Measurements from ENCODE around the gene CCDC90B. TPM values are rescaled to one million over a fixed set of nuclear protein-coding genes. Genes with fewer than 3 reads are reported as not detected.
"Not testable (repeated sequence)": the region's sequence is repeated elsewhere in the genome, so short reads cannot be mapped to it uniquely, and the experiment has no call there.

The CCDC90B gene
- total and polyA plus RNA-seq, 4 donors: 79.8 to 147 (median 97.8) TPM

GRCh38 chr11:83316143-83316896 lies 30.2 kb upstream of the CCDC90B start:
- not testable (repeated sequence) for H3K9me3 ChIP-seq (ENCODE audit: control insufficient read depth, insufficient read depth, low read length); H3K36me3 ChIP-seq (ENCODE audit: control insufficient read depth, insufficient read depth, low read length); H3K4me1 ChIP-seq (ENCODE audit: control insufficient read depth, insufficient read depth, low read length); DNase-seq (ENCODE audit: low read depth in 4 of 6, low spot score in 6 of 6); H3K4me3 ChIP-seq (ENCODE audit: low read depth, low read length); H3K27ac ChIP-seq (ENCODE audit: low read depth, low read length); H3K27me3 ChIP-seq (ENCODE audit: control insufficient read depth, insufficient read depth, low read length)
- whole genome bisulfite sequencing (ENCODE audit: insufficient coverage): 92% methylated on average over 38 of the region's 59 CpGs

- no peak overlapping the region for H3K27ac ChIP-seq (ENCODE audit: low read depth, low read length)
Observed at GRCh38 chr11:83312430-83312829, 26.3 kb upstream of the CCDC90B start.

GRCh38 chr11:83311701-83312100 lies 25.5 kb upstream of the CCDC90B start:
- DNase-seq (ENCODE audit: low read depth in 4 of 6, low spot score in 6 of 6): peak in 1 of 6 donors; percentile 78
- H3K27me3 ChIP-seq (ENCODE audit: control insufficient read depth, insufficient read depth, low read length): no peaks in the 10 kb centered on the region
- no peak overlapping the region for H3K4me3 ChIP-seq (ENCODE audit: low read depth, low read length)
- H3K4me1 ChIP-seq (ENCODE audit: control insufficient read depth, insufficient read depth, low read length): no peaks in the 10 kb centered on the region
- 85% methylated on average over 2 of the region's 2 CpGs for WGBS (ENCODE audit: insufficient coverage)
- no peak overlapping the region for H3K27ac ChIP-seq (ENCODE audit: low read depth, low read length)
- no peaks in the 10 kb centered on the region for H3K9me3 ChIP-seq (ENCODE audit: control insufficient read depth, insufficient read depth, low read length)
- no peaks in the 10 kb centered on the region for H3K36me3 ChIP-seq (ENCODE audit: control insufficient read depth, insufficient read depth, low read length)

More at GRCh38 chr11:83312430-83312829, 26.3 kb upstream of the CCDC90B start:
- no peaks in the 10 kb centered on the region for H3K36me3 ChIP-seq (ENCODE audit: control insufficient read depth, insufficient read depth, low read length)
- no peaks in the 10 kb centered on the region for H3K4me1 ChIP-seq (ENCODE audit: control insufficient read depth, insufficient read depth, low read length)
- DNase-seq (ENCODE audit: low read depth in 4 of 6, low spot score in 6 of 6): no peak
- no peaks in the 10 kb centered on the region for H3K9me3 ChIP-seq (ENCODE audit: control insufficient read depth, insufficient read depth, low read length)
- H3K4me3 ChIP-seq (ENCODE audit: low read depth, low read length): no peak overlapping the region
- H3K27me3 ChIP-seq (ENCODE audit: control insufficient read depth, insufficient read depth, low read length): no peaks in the 10 kb centered on the region

DNA sequence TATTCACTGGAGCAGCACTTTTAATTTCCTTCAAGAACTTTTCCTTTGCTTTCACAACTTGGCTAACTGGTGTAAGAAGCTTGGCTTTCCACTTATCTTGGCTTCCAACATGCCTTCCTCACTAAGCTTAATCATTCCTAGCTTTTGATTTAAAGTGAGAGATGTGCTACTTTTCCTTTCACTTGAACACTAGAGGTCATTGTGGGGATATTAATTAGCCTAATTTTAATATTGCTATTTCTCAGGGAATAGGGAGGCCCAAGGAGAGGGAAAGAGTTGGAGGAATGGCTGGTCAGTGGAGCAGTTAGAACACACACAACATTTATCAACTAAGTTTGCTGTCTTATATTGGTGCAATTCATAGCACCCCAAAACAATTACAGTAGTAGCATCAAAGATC lies 24.6 kb upstream of the CCDC90B start:
- no peaks in the 10 kb centered on the region for H3K4me1 ChIP-seq (ENCODE audit: control insufficient read depth, insufficient read depth, low read length)
- no peaks in the 10 kb centered on the region for H3K36me3 ChIP-seq (ENCODE audit: control insufficient read depth, insufficient read depth, low read length)
- H3K9me3 ChIP-seq (ENCODE audit: control insufficient read depth, insufficient read depth, low read length): no peaks in the 10 kb centered on the region
- no peak for DNase-seq (ENCODE audit: low read depth in 4 of 6, low spot score in 6 of 6)
- H3K27me3 ChIP-seq (ENCODE audit: control insufficient read depth, insufficient read depth, low read length): no peaks in the 10 kb centered on the region
- H3K4me3 ChIP-seq (ENCODE audit: low read depth, low read length): no peak overlapping the region
- H3K27ac ChIP-seq (ENCODE audit: low read depth, low read length): no peak overlapping the region

DNA sequence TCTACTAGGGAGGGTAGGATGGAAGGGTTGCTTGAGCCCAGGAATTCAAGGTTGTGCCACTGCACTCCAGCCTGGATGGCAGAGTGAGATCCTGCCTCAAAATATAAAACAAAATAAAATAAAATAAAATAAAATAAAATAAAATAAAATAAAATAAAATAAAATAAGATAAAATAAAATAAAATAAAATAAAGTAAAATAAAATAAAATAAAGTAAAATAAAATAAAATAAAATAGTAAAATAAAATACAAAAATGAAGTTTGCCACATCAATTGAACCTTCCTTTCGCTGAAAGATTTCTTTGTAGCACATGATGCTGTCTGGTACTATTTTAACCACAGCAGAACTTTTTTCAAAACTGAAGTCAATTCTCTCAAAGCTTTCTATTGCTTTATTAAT lies 22.4 kb upstream of the CCDC90B start:
- H3K4me3 ChIP-seq (ENCODE audit: low read depth, low read length); H3K27ac ChIP-seq (ENCODE audit: low read depth, low read length); DNase-seq (ENCODE audit: low read depth in 4 of 6, low spot score in 6 of 6); H3K9me3 ChIP-seq (ENCODE audit: control insufficient read depth, insufficient read depth, low read length); H3K36me3 ChIP-seq (ENCODE audit: control insufficient read depth, insufficient read depth, low read length); H3K27me3 ChIP-seq (ENCODE audit: control insufficient read depth, insufficient read depth, low read length); H3K4me1 ChIP-seq (ENCODE audit: control insufficient read depth, insufficient read depth, low read length): not testable (repeated sequence)
- no CpG with 5 or more reads among the region's 1 CpG for WGBS (ENCODE audit: insufficient coverage)

GRCh38 chr11:83306200-83307080 lies 20.3 kb upstream of the CCDC90B start:
- DNase-seq (ENCODE audit: low read depth in 4 of 6, low spot score in 6 of 6): peak in 1 of 6 donors; percentile 31
- Histone ChIP-seq H3K27ac (ENCODE audit: low read depth, low read length) (no peak overlapping the region), H3K27me3 (ENCODE audit: control insufficient read depth, insufficient read depth, low read length) (no peaks in the 10 kb centered on the region), H3K36me3 (ENCODE audit: control insufficient read depth, insufficient read depth, low read length) (no peaks in the 10 kb centered on the region), H3K4me1 (ENCODE audit: control insufficient read depth, insufficient read depth, low read length) (peaks cover 4% of the 10 kb centered on the region), H3K4me3 (ENCODE audit: low read depth, low read length) (no peak overlapping the region), H3K9me3 (ENCODE audit: control insufficient read depth, insufficient read depth, low read length) (no peaks in the 10 kb centered on the region)
- WGBS (ENCODE audit: insufficient coverage): 67% methylated on average over 2 of the region's 4 CpGs

DNA sequence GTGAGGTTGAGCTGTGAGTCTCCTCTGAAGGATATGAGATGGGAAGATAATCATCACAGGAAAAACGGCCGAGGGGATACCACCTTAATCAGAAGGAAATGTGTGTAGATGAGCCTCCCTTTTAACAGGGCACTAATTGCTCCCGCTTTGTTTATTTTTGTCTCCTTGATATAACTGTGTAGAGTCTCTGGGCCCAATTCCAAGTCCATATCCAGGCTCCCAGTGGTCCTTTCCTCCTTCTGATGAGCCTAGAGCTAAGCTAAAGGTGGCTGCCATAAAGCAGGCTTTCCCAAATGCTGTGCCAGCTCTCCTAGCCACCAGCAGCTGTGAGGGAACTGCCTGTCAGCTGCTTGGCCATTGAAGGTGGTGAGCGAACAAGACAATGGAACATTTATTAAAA lies 17.1 kb upstream of the CCDC90B start:
- peak in 1 of 6 donors; percentile 72 for DNase-seq (ENCODE audit: low read depth in 4 of 6, low spot score in 6 of 6)
- Histone ChIP-seq H3K36me3 (ENCODE audit: control insufficient read depth, insufficient read depth, low read length) (no peaks in the 10 kb centered on the region), H3K4me1 (ENCODE audit: control insufficient read depth, insufficient read depth, low read length) (peaks cover 4% of the 10 kb centered on the region), H3K9me3 (ENCODE audit: control insufficient read depth, insufficient read depth, low read length) (no peaks in the 10 kb centered on the region), H3K4me3 (ENCODE audit: low read depth, low read length) (no peak overlapping the region), H3K27me3 (ENCODE audit: control insufficient read depth, insufficient read depth, low read length) (no peaks in the 10 kb centered on the region), H3K27ac (ENCODE audit: low read depth, low read length) (no peak overlapping the region)
- 25% methylated on average over 1 of the region's 4 CpGs for WGBS (ENCODE audit: insufficient coverage)

- WGBS (ENCODE audit: insufficient coverage): 88% methylated on average over 2 of the region's 3 CpGs
- H3K9me3 ChIP-seq (ENCODE audit: control insufficient read depth, insufficient read depth, low read length): no peaks in the 10 kb centered on the region
- no peaks in the 10 kb centered on the region for H3K27me3 ChIP-seq (ENCODE audit: control insufficient read depth, insufficient read depth, low read length)
- DNase-seq (ENCODE audit: low read depth in 4 of 6, low spot score in 6 of 6): no peak
- H3K4me1 ChIP-seq (ENCODE audit: control insufficient read depth, insufficient read depth, low read length): peaks cover 4% of the 10 kb centered on the region
- H3K27ac ChIP-seq (ENCODE audit: low read depth, low read length): no peak overlapping the region
- no peak overlapping the region for H3K4me3 ChIP-seq (ENCODE audit: low read depth, low read length)
- no peaks in the 10 kb centered on the region for H3K36me3 ChIP-seq (ENCODE audit: control insufficient read depth, insufficient read depth, low read length)
Observed at GRCh38 chr11:83302151-83302550, 16.0 kb upstream of the CCDC90B start.

DNA sequence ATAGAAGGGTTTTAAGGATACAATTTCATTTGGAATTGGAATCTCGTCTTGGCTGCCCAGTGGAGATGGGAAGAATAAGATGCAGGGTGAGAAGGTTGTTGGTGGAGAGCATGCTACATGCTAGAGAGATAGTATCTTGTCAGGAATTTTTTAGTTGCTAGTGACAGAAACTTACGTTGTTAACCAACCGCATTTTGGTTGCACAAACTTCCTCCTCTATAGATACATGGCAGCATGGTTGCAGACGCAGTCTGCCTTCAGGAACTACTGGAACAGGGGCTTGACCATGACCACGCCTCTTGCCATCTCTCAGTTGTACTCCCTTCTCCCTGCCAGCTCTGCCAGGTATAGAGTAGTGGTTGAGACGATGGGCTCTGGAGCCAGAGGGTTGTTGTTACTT lies 13.5 kb upstream of the CCDC90B start:
- Histone ChIP-seq H3K27me3 (ENCODE audit: control insufficient read depth, insufficient read depth, low read length) (no peaks in the 10 kb centered on the region), H3K27ac (ENCODE audit: low read depth, low read length) (no peak overlapping the region), H3K9me3 (ENCODE audit: control insufficient read depth, insufficient read depth, low read length) (no peaks in the 10 kb centered on the region), H3K4me1 (ENCODE audit: control insufficient read depth, insufficient read depth, low read length) (peaks cover 4% of the 10 kb centered on the region), H3K4me3 (ENCODE audit: low read depth, low read length) (no peak overlapping the region), H3K36me3 (ENCODE audit: control insufficient read depth, insufficient read depth, low read length) (no peaks in the 10 kb centered on the region)
- WGBS (ENCODE audit: insufficient coverage): 86% methylated on average over 4 of the region's 6 CpGs
- no peak for DNase-seq (ENCODE audit: low read depth in 4 of 6, low spot score in 6 of 6)

DNA sequence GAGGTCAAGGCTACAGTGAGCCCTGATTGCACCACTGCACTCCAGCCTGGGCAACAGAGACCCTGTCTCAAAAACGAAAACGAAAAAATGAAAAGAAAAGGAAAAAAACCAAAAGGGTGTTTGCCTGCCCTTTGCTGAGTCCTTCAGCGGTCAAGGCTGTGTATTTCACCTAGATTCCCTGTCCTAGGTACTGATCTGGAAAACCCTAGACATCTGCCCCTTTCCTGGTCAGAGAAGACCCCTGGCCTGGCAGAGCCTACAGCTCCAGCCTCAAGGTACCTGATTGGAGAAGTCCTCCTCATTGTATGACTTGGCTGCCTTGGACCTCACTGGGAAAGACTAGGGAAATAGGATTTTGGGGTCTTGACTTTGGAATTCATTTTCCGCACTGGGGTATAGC lies 8.0 kb upstream of the CCDC90B start:
- no peak for DNase-seq (ENCODE audit: low read depth in 4 of 6, low spot score in 6 of 6)
- Histone ChIP-seq H3K9me3 (ENCODE audit: control insufficient read depth, insufficient read depth, low read length) (no peaks in the 10 kb centered on the region), H3K27ac (ENCODE audit: low read depth, low read length) (no peak overlapping the region), H3K27me3 (ENCODE audit: control insufficient read depth, insufficient read depth, low read length) (no peaks in the 10 kb centered on the region), H3K4me1 (ENCODE audit: control insufficient read depth, insufficient read depth, low read length) (no peaks in the 10 kb centered on the region), H3K36me3 (ENCODE audit: control insufficient read depth, insufficient read depth, low read length) (no peaks in the 10 kb centered on the region), H3K4me3 (ENCODE audit: low read depth, low read length) (no peak overlapping the region)
- 98% methylated on average over 3 of the region's 4 CpGs for WGBS (ENCODE audit: insufficient coverage)

Measured in spinal cord (tissue), 10 donors.